ENCODE results near the gene KMT2D.

KMT2D gene

GRCh38 chr12:49046129-49046895, 14.3 kb downstream of the KMT2D start:
- H3K4me3 ChIP-seq (ENCODE audit: low read length) = no peak overlapping the region
- no peak for TF ChIP-seq CTCF (IDR thresholded peaks at IDR 0.05; ENCODE audit: insufficient read depth, low read depth, low read length, missing control alignments)
- no peak for DNase-seq (ENCODE audit: low read depth)

GRCh38 chr12:49044660-49045059, 15.9 kb downstream of the KMT2D start:
- H3K4me3 ChIP-seq (ENCODE audit: low read length) = no peak overlapping the region
- no peak for DNase-seq (ENCODE audit: low read depth)
- no peak for TF ChIP-seq CTCF (IDR thresholded peaks at IDR 0.05; ENCODE audit: insufficient read depth, low read depth, low read length, missing control alignments)

- DNase-seq (ENCODE audit: low read depth) = peak; percentile 64
- TF ChIP-seq CTCF (IDR thresholded peaks at IDR 0.05; ENCODE audit: insufficient read depth, low read depth, low read length, missing control alignments) = peak; percentile 81
- H3K4me3 ChIP-seq (ENCODE audit: low read length) = no peak overlapping the region
Observed at GRCh38 chr12:49043856-49044258, 16.7 kb downstream of the KMT2D start.

- TF ChIP-seq CTCF (IDR thresholded peaks at IDR 0.05; ENCODE audit: insufficient read depth, low read depth, low read length, missing control alignments) = no peak
- H3K4me3 ChIP-seq (ENCODE audit: low read length) = no peak overlapping the region
- DNase-seq (ENCODE audit: low read depth) = no peak
Observed at GRCh38 chr12:49043241-49043640, 17.4 kb downstream of the KMT2D start.

GRCh38 chr12:49041881-49042484, 18.6 kb downstream of the KMT2D start:
- H3K4me3 ChIP-seq (ENCODE audit: low read length) = no peak overlapping the region
- TF ChIP-seq CTCF (IDR thresholded peaks at IDR 0.05; ENCODE audit: insufficient read depth, low read depth, low read length, missing control alignments) = no peak
- DNase-seq (ENCODE audit: low read depth) = no peak

GRCh38 chr12:49041036-49041880, 19.3 kb downstream of the KMT2D start:
- no peak for TF ChIP-seq CTCF (IDR thresholded peaks at IDR 0.05; ENCODE audit: insufficient read depth, low read depth, low read length, missing control alignments)
- no peak for DNase-seq (ENCODE audit: low read depth)
- H3K4me3 ChIP-seq (ENCODE audit: low read length) = no peak overlapping the region

Data from epithelial cell of esophagus (primary cell).